Spleen (tissue), 11 donors: ENCODE measurements around the gene FAM107B. TPM values are rescaled to one million over a fixed set of nuclear protein-coding genes. Genes with fewer than 3 reads are reported as not detected.
"Not testable (repeated sequence)": the region's sequence is repeated elsewhere in the genome, so short reads cannot be mapped to it uniquely, and the experiment has no call there.

ENCODE experiments used
- DNase-seq: peaks from one replicate; pipeline ENCODE4 v3.0.0-alpha.2; 2020
- H3K27ac ChIP-seq, 8 donors: fragments of 200-600 bp; sonication (generic) in 7 of 8; 1 replicate in 4 of 8; 2 replicates in 4 of 8; pipeline versions ENCODE4 v1.5.0 to v1.8.0; 2016 to 2021; ENCODE audit warnings: inconsistent platforms in 4 of 8, mild to moderate bottlenecking in 4 of 8, moderate library complexity in 1 of 8
- H3K27me3 ChIP-seq, 7 donors: fragments of 200-600 bp; sonication (generic) in 6 of 7; replicated peaks in 1 of 7; 1 replicate in 4 of 7; 2 replicates in 3 of 7; pipeline versions ENCODE4 v1.5.0 to v1.8.0; 2016 to 2021; ENCODE audit warnings: inconsistent platforms in 3 of 7, mild to moderate bottlenecking in 1 of 7
- H3K36me3 ChIP-seq, 6 donors: fragments of 200-600 bp; sonication (generic) in 5 of 6; 1 replicate in 4 of 6; 2 replicates in 2 of 6; pipeline versions ENCODE4 v1.5.0 to v1.8.0; 2016 to 2021; ENCODE audit warnings: inconsistent platforms in 2 of 6
- H3K4me1 ChIP-seq, 6 donors: fragments of 200-600 bp; sonication (generic) in 5 of 6; 1 replicate in 3 of 6; 2 replicates in 3 of 6; pipeline versions ENCODE4 v1.5.0 to v1.8.0; 2016 to 2021; ENCODE audit warnings: inconsistent platforms in 3 of 6
- H3K4me3 ChIP-seq, 8 donors: fragments of 200-600 bp; sonication (generic) in 7 of 8; 1 replicate in 4 of 8; 2 replicates in 4 of 8; pipeline versions ENCODE4 v1.5.0 to v1.8.0; 2016 to 2021; ENCODE audit warnings: inconsistent platforms in 4 of 8, mild to moderate bottlenecking in 4 of 8, moderate library complexity in 2 of 8
- H3K9me3 ChIP-seq, 8 donors: fragments of 200-600 bp; sonication (generic) in 7 of 8; 1 replicate in 4 of 8; 2 replicates in 4 of 8; pipeline versions ENCODE4 v1.5.0 to v1.8.0; 2016 to 2021; ENCODE audit warnings: inconsistent platforms in 4 of 8
- POLR2A ChIP-seq, 3 donors: fragments of 450-650 bp; IDR thresholded peaks; one replicate each; pipeline ENCODE4 v1.5.1; 2017; ENCODE audit warnings: antibody characterized with exemption in 3 of 3, mild to moderate bottlenecking in 1 of 3
- POLR2AphosphoS5 ChIP-seq, 3 donors: sonication (generic); formaldehyde crosslinking; IDR thresholded peaks; one replicate each; pipeline ENCODE4 v1.5.1; 2017; ENCODE audit warnings: antibody characterized with exemption in 3 of 3
- whole genome bisulfite sequencing, 5 donors: extraction: QIAGEN DNeasy Blood & Tissue Kit in 3 of 5; methylation state at CpG; one replicate each; pipeline versions ENCODE4 v1.1.5 to v1.1.7; 2013 to 2018; 5-methylcytosine and 5-hydroxymethylcytosine counted together
- intact Hi-C: fragments of 100-400 bp; cut with DNase I; formaldehyde crosslinking; loops from one replicate; pipeline ENCODE4 v1.15.0; 2023; ENCODE audit warnings: low total_unique reads
- polyA plus RNA-seq, 3 donors: library from polyadenylated mRNA; stranded (reverse); fragments of 200-250 nt; gene quantifications; one replicate each; pipeline ENCODE4 v1.2.1, GENCODE V29; 2013
- total RNA-seq, 7 donors: library from RNA; depleted of rRNA in 3 of 7; stranded (reverse); fragments of >200 nt in 3 of 7; fragmentation: NEBNext Ultra II Directional in 4 of 7; extraction: Animal tissue kit (Norgen Biotek cat#: 25700) in 4 of 7; gene quantifications; one replicate each; pipeline versions ENCODE4 v1.1.0 to v1.2.1, GENCODE V29; 2016 to 2021
- TF ChIP-seq, protein P1 (sequence below), 11 experiments: fragments of 200-600 bp in 7 of 11; fragments of 450-650 bp in 4 of 11; sonication (generic) in 4 of 11; IDR thresholded peaks in 8 of 11; conservative IDR thresholded peaks in 3 of 11; 1 replicate in 7 of 11; 2 replicates in 4 of 11; pipeline versions ENCODE4 v1.4.0 to v1.8.0; 2016 to 2021; ENCODE audit warnings: antibody characterized with exemption in 11 of 11, inconsistent platforms in 4 of 11, mild to moderate bottlenecking in 1 of 11
- donor health status: healthy with polysubstance abuse.
- donor health status: DM: no; HTN: no; CAD: no; lungs with moderate emphysema.
- donor health status: DM: no; HTN: no; CAD: no.
- donor health status: Bipolar disorder and iron deficiency.
- donor health status: healthy.
- donor health status: DM: no; HTN: no; CAD: no.
- donor health status: DM: yes; HTN: yes; CAD: no.

The FAM107B gene
- total and polyA plus RNA-seq, 10 donors = 40.1 to 115 (median 75.5) TPM

DNA sequence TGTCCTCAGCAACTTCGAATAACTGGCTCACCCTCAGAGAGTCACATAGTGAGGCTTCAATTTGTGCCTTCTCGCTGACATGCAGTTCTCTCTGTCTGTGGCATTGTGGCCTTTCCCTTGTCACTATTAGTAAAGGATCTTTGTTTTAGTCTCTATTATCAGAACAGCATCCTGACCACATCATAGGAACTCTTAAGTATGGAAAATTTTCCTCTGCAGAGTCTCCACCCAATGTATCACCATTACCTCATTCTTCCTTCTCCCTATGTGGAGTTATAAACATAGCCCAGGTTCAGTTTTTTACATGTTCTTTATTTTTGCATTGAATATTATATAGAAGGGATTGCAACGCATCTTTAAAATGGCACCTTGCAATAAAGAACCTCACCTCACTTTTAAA lies 112.9 kb downstream of the FAM107B start:
- Histone ChIP-seq H3K27ac (peak overlapping the region in 2 of 8 donors; percentile 81 to 83), H3K9me3 (peaks cover 0 to 16% (median 10%) of the 10 kb centered on the region in 8 donors), H3K4me1 (peaks cover 15 to 53% (median 47%) of the 10 kb centered on the region in 6 donors), H3K4me3 (no peak overlapping the region), H3K27me3 (no peaks in the 10 kb centered on the region), H3K36me3 (no peaks in the 10 kb centered on the region)
- WGBS, 5 donors = 91 to 97% (median 93%) methylated on average over 3 of the region's 3 CpGs
- intact Hi-C loops = no loop called here
- DNase-seq = no peak
- TF ChIP-seq POLR2A (IDR thresholded peaks at IDR 0.05) (no peak), POLR2AphosphoS5 (IDR thresholded peaks at IDR 0.05) (no peak)
- TF ChIP-seq, protein P1, sequence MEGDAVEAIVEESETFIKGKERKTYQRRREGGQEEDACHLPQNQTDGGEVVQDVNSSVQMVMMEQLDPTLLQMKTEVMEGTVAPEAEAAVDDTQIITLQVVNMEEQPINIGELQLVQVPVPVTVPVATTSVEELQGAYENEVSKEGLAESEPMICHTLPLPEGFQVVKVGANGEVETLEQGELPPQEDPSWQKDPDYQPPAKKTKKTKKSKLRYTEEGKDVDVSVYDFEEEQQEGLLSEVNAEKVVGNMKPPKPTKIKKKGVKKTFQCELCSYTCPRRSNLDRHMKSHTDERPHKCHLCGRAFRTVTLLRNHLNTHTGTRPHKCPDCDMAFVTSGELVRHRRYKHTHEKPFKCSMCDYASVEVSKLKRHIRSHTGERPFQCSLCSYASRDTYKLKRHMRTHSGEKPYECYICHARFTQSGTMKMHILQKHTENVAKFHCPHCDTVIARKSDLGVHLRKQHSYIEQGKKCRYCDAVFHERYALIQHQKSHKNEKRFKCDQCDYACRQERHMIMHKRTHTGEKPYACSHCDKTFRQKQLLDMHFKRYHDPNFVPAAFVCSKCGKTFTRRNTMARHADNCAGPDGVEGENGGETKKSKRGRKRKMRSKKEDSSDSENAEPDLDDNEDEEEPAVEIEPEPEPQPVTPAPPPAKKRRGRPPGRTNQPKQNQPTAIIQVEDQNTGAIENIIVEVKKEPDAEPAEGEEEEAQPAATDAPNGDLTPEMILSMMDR (IDR thresholded peaks at IDR 0.05 in 8 of 11, conservative IDR thresholded peaks at IDR 0.05 in 3 of 11) = no peak

DNA sequence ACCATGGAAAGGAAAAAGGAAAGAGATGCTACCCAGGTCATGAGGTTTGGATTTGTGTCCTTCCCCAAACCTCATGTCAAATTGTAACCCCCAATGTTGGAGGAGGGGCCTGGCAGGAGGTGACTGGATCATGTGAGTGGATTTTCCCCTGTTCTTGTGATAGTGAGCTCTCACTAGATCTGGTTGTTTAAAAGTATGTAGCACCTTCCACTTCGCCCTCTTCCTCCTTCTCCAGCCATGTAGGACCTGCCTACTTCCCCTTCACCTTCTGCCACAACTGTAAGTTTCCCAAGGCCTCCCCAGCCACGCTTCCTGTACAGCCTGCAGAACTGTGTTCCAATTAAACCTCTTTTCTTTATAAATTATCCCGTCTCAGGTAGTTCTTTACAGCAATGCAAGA lies 113.9 kb downstream of the FAM107B start:
- 46 to 73% (median 61%) methylated on average over 3 of the region's 3 CpGs for WGBS, 5 donors

DNA sequence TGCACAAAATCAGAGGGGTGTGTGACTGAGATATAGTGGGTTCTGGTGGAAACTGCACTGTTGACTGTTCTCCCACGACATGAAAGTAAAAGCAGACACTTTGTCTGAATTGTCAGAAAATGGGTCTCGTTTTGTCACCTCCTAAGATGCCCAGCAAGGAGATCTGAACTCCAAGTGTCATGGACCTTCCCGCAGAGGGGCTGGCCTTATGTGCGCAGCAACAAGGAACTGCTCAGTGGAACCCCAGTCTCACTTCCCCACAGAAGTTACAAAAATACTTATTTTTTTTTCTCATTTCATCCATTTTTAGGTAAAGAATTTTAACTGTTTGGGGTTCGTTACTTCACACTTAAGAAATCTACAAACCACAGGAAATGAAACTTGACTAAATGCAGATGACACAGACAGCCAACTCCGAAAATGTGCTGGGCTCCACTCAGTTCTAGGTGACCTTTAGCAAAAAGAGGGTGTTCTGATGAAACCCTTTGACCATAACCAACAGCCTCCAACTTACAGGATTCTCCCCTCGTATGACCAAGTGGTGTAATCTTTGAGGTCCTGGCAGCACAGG lies 115.0 kb downstream of the FAM107B start:
- peak in 1 of 3 donors; percentile 59 for TF ChIP-seq POLR2AphosphoS5 (IDR thresholded peaks at IDR 0.05)
- TF ChIP-seq POLR2A (IDR thresholded peaks at IDR 0.05) = no peak
- TF ChIP-seq, protein P1 (IDR thresholded peaks at IDR 0.05 in 8 of 11, conservative IDR thresholded peaks at IDR 0.05 in 3 of 11) = no peak

More for the DNA sequence above, 113.9 kb downstream of the FAM107B start:
- H3K4me1 ChIP-seq = peaks cover 16 to 63% (median 55%) of the 10 kb centered on the region in 6 donors
- DNase-seq = no peak
- intact Hi-C loops = no loop called here
- peak overlapping the region in 1 of 8 donors; percentile 39 for H3K4me3 ChIP-seq
- H3K9me3 ChIP-seq = peaks cover 0 to 6% (median 2%) of the 10 kb centered on the region in 8 donors
- no peaks in the 10 kb centered on the region for H3K27me3 ChIP-seq
- no peaks in the 10 kb centered on the region for H3K36me3 ChIP-seq
- no peak for TF ChIP-seq POLR2AphosphoS5 (IDR thresholded peaks at IDR 0.05)
- TF ChIP-seq, protein P1 (IDR thresholded peaks at IDR 0.05 in 8 of 11, conservative IDR thresholded peaks at IDR 0.05 in 3 of 11) = no peak
- TF ChIP-seq POLR2A (IDR thresholded peaks at IDR 0.05) = no peak
- peak overlapping the region in 7 of 8 donors; percentile 30 to 88 (median 80) for H3K27ac ChIP-seq

DNA sequence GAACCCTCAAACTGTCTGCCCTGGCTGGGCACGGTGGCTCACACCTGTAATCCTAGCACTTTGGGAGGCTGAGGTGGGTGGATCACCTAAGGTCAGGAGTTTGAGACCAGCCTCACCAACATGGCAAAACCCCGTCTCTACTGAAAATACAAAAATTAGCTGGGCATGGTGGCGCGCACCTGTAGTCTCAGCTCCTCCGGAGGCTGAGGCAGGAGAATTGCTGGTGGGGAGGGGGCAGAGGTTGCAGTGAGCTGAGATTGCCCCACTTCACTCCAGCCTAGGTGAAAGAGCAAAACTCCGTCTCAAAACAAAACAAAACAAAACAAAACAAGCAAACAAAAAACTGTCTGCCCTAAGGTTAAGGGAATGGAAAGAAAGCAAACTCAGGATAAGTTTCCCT lies 115.6 kb downstream of the FAM107B start:
- intact Hi-C loops, H3K9me3 ChIP-seq, H3K27me3 ChIP-seq, H3K36me3 ChIP-seq, DNase-seq: not testable (repeated sequence)
- peak overlapping the region; percentile 30 to 88 (median 80) for H3K27ac ChIP-seq
- H3K4me1 ChIP-seq = peaks cover 17 to 80% (median 65%) of the 10 kb centered on the region in 6 donors
- H3K4me3 ChIP-seq = peak overlapping the region in 1 of 8 donors; percentile 39
- 68 to 77% (median 71%) methylated on average over 6 of the region's 6 CpGs for WGBS, 5 donors

More for the DNA sequence above, 115.0 kb downstream of the FAM107B start:
- intact Hi-C loops = no loop called here
- Histone ChIP-seq H3K27me3 (no peaks in the 10 kb centered on the region), H3K9me3 (no peaks in the 10 kb centered on the region), H3K4me3 (peak overlapping the region in 1 of 8 donors; percentile 39), H3K27ac (peak overlapping the region; percentile 30 to 88 (median 80)), H3K36me3 (no peaks in the 10 kb centered on the region), H3K4me1 (peaks cover 16 to 74% (median 60%) of the 10 kb centered on the region in 6 donors)
- WGBS, 5 donors = 8 to 39% (median 23%) methylated on average over 7 of the region's 7 CpGs
- DNase-seq = peak; percentile 87
